ENCODE results near the gene OR51L1.

DNA sequence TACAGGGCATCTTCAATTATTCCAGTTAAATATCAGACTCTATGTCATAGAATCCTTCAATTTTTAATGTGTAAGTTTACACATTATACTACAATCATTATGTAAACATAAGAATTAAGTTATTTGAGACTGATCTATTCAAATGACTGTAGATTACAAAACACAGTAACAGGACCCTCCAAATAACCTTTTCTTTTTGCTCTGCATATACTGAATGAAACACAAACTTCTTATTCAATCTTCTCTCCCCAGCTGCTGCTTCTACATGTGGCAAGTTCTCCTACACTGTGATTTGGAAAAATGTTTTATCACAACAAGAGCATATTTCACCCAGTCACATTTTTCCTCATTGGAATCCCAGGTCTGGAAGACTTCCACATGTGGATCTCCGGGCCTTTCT lies 51.6 kb downstream of the OR51L1 start, which contains the start of gene OR52J3:
- TF ChIP-seq RARB (CRISPR knock-in tag; IDR thresholded peaks at IDR 0.05) (no peak), POU6F1 (CRISPR knock-in tag; IDR thresholded peaks at IDR 0.05; ENCODE audit: borderline replicate concordance, low read depth) (no peak), ARNTL (CRISPR knock-in tag; IDR thresholded peaks at IDR 0.05; ENCODE audit: borderline replicate concordance, low read depth) (no peak), ESRRG (CRISPR knock-in tag; IDR thresholded peaks at IDR 0.05) (no peak), TOX (CRISPR knock-in tag; IDR thresholded peaks at IDR 0.05; ENCODE audit: borderline replicate concordance) (no peak)
